Measurements from ENCODE around the gene TEX53. TPM values are rescaled to one million over a fixed set of nuclear protein-coding genes. Genes with fewer than 3 reads are reported as not detected.

Gene TEX53
- total RNA-seq, 2 donors from 2014 or later = not detected

DNA sequence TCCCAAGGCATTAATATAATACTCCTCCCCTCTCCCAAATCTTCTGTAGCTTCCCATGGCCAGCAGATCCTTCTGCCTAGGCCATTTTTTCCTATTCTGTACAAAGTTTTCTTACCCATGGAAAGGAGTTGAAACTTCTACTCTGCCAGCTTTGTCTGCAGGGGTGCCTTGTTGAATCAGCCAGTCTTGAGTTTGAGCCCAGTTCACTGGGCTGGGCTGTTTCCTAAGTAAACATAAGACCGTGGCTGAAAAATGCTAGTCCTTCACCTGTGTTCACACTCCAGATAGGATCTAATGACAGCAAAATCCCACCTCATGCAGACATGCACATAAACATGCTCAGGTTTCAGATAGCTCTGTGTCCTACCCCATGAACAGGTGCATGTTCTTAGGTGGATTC, 14.0 kb upstream of the TEX53 start:
- Mint-ChIP-seq H3K27me3 (ENCODE audit: insufficient read depth) (peaks cover 24% of the 10 kb centered on the region), H3K36me3 (ENCODE audit: low read depth) (no peaks in the 10 kb centered on the region), H3K4me1 (peaks cover 23% of the 10 kb centered on the region), H3K4me3 (no peak overlapping the region), H3K9me3 (peaks cover 10% of the 10 kb centered on the region), H3K27ac (no peak overlapping the region)
- no peaks in the 10 kb centered on the region for H3K4me1 ChIP-seq (ENCODE audit: control insufficient read depth, insufficient read depth, low read length)
- no peak overlapping the region for H3K27ac ChIP-seq (ENCODE audit: low read depth, low read length)
- H3K9ac ChIP-seq (ENCODE audit: extremely low read depth, low read length, poor library complexity, severe bottlenecking) = no peak overlapping the region
- 67 to 78% methylated on average over 1 of the region's 1 CpG for WGBS, 2 experiments (ENCODE audit: insufficient coverage in 1 of 2, insufficient read length in 1 of 2)
- H3K4me3 ChIP-seq (ENCODE audit: low read length) = no peak overlapping the region
- TF ChIP-seq, protein P1, sequence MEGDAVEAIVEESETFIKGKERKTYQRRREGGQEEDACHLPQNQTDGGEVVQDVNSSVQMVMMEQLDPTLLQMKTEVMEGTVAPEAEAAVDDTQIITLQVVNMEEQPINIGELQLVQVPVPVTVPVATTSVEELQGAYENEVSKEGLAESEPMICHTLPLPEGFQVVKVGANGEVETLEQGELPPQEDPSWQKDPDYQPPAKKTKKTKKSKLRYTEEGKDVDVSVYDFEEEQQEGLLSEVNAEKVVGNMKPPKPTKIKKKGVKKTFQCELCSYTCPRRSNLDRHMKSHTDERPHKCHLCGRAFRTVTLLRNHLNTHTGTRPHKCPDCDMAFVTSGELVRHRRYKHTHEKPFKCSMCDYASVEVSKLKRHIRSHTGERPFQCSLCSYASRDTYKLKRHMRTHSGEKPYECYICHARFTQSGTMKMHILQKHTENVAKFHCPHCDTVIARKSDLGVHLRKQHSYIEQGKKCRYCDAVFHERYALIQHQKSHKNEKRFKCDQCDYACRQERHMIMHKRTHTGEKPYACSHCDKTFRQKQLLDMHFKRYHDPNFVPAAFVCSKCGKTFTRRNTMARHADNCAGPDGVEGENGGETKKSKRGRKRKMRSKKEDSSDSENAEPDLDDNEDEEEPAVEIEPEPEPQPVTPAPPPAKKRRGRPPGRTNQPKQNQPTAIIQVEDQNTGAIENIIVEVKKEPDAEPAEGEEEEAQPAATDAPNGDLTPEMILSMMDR (conservative IDR thresholded peaks at IDR 0.05) = no peak
- no peak for DNase-seq
- no peaks in the 10 kb centered on the region for H3K36me3 ChIP-seq (ENCODE audit: control insufficient read depth, insufficient read depth, low read length)
- H3K27me3 ChIP-seq (ENCODE audit: control insufficient read depth, insufficient read depth, low read length, poor library complexity, severe bottlenecking) = no peaks in the 10 kb centered on the region
- H3K9me3 ChIP-seq (ENCODE audit: control insufficient read depth, low read length) = peaks cover 6% of the 10 kb centered on the region

DNA sequence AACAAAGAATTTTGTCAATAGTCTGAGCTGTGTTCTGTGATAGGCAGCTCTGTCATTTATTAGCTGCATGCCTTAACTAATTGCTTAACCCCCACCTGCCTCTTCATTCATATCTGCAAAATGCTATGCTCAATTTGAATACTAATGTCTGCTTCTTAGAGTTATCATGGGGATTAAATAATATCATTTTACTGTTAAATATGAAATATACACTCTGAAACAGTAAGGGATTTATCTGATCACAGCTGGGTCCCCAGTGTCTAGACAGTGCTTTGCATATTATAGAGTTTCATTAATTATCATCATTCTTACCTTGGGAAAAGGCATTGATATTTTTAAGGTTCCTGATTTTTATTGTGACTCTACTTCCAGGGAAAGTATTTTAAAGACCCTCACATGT, 12.4 kb upstream of the TEX53 start:
- DNase-seq = no peak
- H3K4me1 Mint-ChIP-seq = peaks cover 20% of the 10 kb centered on the region
- H3K27ac ChIP-seq (ENCODE audit: low read depth, low read length) = no peak overlapping the region
- H3K27me3 ChIP-seq (ENCODE audit: control insufficient read depth, insufficient read depth, low read length, poor library complexity, severe bottlenecking) = no peaks in the 10 kb centered on the region
- H3K36me3 ChIP-seq (ENCODE audit: control insufficient read depth, insufficient read depth, low read length) = no peaks in the 10 kb centered on the region
- TF ChIP-seq, protein P1 (conservative IDR thresholded peaks at IDR 0.05) = no peak
- peaks cover 24% of the 10 kb centered on the region for H3K27me3 Mint-ChIP-seq (ENCODE audit: insufficient read depth)
- H3K4me3 Mint-ChIP-seq = no peak overlapping the region
- H3K4me3 ChIP-seq (ENCODE audit: low read length) = no peak overlapping the region
- H3K9ac ChIP-seq (ENCODE audit: extremely low read depth, low read length, poor library complexity, severe bottlenecking) = no peak overlapping the region
- H3K4me1 ChIP-seq (ENCODE audit: control insufficient read depth, insufficient read depth, low read length) = no peaks in the 10 kb centered on the region
- peaks cover 10% of the 10 kb centered on the region for H3K9me3 Mint-ChIP-seq
- no peaks in the 10 kb centered on the region for H3K36me3 Mint-ChIP-seq (ENCODE audit: low read depth)
- peaks cover 6% of the 10 kb centered on the region for H3K9me3 ChIP-seq (ENCODE audit: control insufficient read depth, low read length)
- H3K27ac Mint-ChIP-seq = no peak overlapping the region

- no peaks in the 10 kb centered on the region for H3K36me3 ChIP-seq (ENCODE audit: control insufficient read depth, insufficient read depth, low read length)
- Mint-ChIP-seq H3K27me3 (ENCODE audit: insufficient read depth) (peaks cover 24% of the 10 kb centered on the region), H3K36me3 (ENCODE audit: low read depth) (no peaks in the 10 kb centered on the region), H3K27ac (no peak overlapping the region), H3K4me1 (peaks cover 14% of the 10 kb centered on the region), H3K4me3 (no peak overlapping the region), H3K9me3 (peaks cover 10% of the 10 kb centered on the region)
- H3K9me3 ChIP-seq (ENCODE audit: control insufficient read depth, low read length) = peaks cover 6% of the 10 kb centered on the region
- no peaks in the 10 kb centered on the region for H3K27me3 ChIP-seq (ENCODE audit: control insufficient read depth, insufficient read depth, low read length, poor library complexity, severe bottlenecking)
- 88 to 96% methylated on average over 3 to 6 of the region's 6 CpGs for WGBS, 2 experiments (ENCODE audit: insufficient coverage in 1 of 2, insufficient read length in 1 of 2)
- H3K9ac ChIP-seq (ENCODE audit: extremely low read depth, low read length, poor library complexity, severe bottlenecking) = no peak overlapping the region
- H3K27ac ChIP-seq (ENCODE audit: low read depth, low read length) = no peak overlapping the region
- TF ChIP-seq, protein P1 (conservative IDR thresholded peaks at IDR 0.05) = no peak
- H3K4me1 ChIP-seq (ENCODE audit: control insufficient read depth, insufficient read depth, low read length) = no peaks in the 10 kb centered on the region
- no peak for DNase-seq
- no peak overlapping the region for H3K4me3 ChIP-seq (ENCODE audit: low read length)
Measured at GRCh38 chr9:114668146-114668545, 10.5 kb upstream of the TEX53 start.
